HUES48 (cell line): Measurements from ENCODE around the gene CEP68.

Experiments
- H3K27ac ChIP-seq: one replicate; pipeline ENCODE4 v1.7.0; 2013; ENCODE audit warnings: low read depth, low read length, inconsistent platforms
- H3K27me3 ChIP-seq: 2 replicates; pipeline ENCODE4 v1.6.1; 2013; ENCODE audit warnings: mild to moderate bottlenecking, low read length; ENCODE audit not compliant: control insufficient read depth, insufficient read depth
- H3K36me3 ChIP-seq: 2 replicates; pipeline ENCODE4 v1.6.1; 2013; ENCODE audit warnings: low read length; ENCODE audit not compliant: control insufficient read depth, insufficient read depth
- H3K4me1 ChIP-seq: 2 replicates; pipeline ENCODE4 v1.6.1; 2013; ENCODE audit warnings: mild to moderate bottlenecking, low read length; ENCODE audit not compliant: control insufficient read depth, insufficient read depth
- H3K4me3 ChIP-seq: 2 replicates; pipeline ENCODE4 v1.5.1; 2013; ENCODE audit warnings: mild to moderate bottlenecking, low read depth, low read length
- H3K9ac ChIP-seq: 2 replicates; pipeline ENCODE4 v1.6.1; 2013; ENCODE audit warnings: mild to moderate bottlenecking, low read depth, low read length, moderate library complexity
- H3K9me3 ChIP-seq: 2 replicates; pipeline ENCODE4 v1.6.1; 2013; ENCODE audit warnings: low read length; ENCODE audit not compliant: control insufficient read depth, insufficient read depth

Gene CEP68

DNA sequence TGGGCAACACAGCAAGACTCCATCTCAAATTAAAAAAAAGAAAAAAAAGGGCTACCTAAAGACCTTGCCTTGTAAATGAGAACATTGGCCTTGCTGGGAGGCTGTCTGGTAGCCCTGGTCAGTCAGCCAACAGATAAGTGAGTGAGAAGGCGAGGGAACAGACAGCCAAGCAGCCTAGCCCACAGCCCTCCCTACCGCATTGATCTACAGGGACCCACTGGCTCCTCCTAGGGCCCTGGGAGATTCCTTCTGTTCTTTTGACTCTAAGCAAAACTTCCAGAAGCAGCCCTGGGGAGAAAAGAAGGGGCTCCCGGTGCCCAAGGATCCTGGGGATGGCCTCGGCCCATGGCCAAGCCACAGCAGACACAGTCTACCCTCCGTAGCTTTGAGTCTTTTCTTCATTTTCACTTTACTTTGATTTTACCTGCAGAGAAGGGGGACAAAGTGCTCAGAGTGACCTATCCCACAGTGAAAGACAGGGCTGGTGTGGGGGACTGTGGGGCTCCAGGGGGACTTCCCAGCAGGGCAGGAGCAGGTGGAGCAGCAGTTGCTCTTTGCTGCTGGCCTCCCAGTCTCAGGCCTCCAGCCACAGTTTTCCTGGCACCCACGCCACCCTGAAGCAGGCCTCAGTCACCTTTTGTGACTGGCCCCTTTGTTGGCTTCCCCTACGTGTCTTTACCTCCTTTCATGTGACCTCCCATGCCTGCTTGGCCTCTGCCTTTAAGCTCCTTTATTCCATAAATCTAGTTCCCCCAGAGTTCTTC, 5.1 kb downstream of the CEP68 start:
- H3K27ac ChIP-seq: no peak overlapping the region
- H3K36me3 ChIP-seq: 0 out of 2 replicates have a peak, but pooled peaks cover 4% of the 10 kb centered on the region
- H3K4me3 ChIP-seq: no peak overlapping the region
- H3K4me1 ChIP-seq: peaks cover 8% of the 10 kb centered on the region
- H3K9ac ChIP-seq: no peak overlapping the region
- no peaks in the 10 kb centered on the region for H3K27me3 ChIP-seq
- no peaks in the 10 kb centered on the region for H3K9me3 ChIP-seq

DNA sequence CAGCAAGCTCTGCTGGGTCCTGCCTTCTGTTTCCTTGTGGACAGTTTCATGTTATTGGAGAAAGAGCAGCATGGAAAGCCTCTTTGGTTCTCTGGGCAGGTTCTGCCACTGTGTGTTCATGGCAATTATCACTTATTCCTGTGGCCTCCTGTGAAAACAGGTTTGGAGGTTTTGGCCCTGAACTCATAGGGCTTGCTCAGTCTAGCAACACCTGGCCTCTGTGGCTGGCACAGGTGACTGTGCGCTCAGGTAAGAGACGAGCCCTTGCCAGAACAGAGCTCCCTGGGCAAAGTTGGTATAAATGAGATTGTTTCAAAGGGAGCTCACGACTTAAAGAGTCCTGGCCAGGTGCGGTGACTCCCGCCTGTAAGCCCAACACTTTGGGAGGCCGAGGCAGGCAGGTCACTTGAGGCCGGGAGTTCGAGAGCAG, 5.7 kb downstream of the CEP68 start:
- Histone ChIP-seq H3K36me3 (0 out of 2 replicates have a peak, but pooled peaks cover 4% of the 10 kb centered on the region), H3K27ac (no peak overlapping the region), H3K4me3 (no peak overlapping the region), H3K9me3 (no peaks in the 10 kb centered on the region), H3K9ac (no peak overlapping the region), H3K27me3 (no peaks in the 10 kb centered on the region), H3K4me1 (peaks cover 8% of the 10 kb centered on the region)

DNA sequence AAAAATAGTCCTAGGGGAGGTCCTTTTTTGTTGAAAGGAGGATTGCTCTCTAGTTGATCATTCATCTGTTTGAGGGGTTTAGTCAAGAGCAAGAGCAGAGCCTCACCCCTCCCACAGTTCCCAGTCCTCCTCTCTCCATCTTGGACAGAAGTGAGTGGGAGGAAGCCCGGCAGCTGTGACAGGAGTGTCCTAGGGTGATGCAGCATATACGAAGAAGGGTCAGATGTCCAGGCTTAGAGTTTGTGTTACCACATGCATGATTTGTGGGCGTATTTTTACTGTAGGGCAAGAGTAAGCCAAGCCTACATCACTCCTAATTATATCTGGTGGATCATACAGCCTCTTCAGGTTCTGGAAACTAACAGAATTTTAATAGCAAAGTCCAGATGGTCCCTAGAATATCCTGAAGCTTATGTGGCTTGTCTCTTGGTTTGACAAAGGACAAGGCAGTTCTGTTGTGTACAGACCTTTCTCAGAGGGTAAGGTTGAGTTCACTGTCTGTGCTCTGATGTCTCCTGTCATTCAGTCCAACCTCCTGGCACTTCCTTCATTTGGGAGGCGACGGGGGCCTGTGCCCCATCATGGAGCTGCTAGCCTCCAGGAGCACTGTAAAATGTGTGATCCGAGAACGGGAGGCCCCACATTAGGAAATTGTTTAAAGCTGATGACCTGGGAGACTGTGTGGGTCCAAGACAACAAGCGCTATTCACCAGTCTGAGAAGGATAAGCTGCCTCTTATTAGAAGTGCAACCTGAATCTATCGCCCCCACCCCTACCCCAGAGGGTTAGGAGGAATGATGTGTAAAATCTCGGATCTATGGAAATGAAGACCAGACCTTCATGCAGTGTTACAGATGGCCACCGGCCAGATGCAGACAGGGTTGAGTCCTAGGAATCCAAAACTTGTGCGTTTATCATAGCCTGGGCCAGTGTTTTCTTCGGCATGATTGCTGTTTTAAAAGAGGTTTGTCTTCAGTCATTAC, 6.9 kb downstream of the CEP68 start:
- Histone ChIP-seq H3K36me3 (0 out of 2 replicates have a peak, but pooled peaks cover 4% of the 10 kb centered on the region), H3K27me3 (no peaks in the 10 kb centered on the region), H3K9ac (no peak overlapping the region), H3K9me3 (no peaks in the 10 kb centered on the region), H3K4me1 (no peaks in the 10 kb centered on the region), H3K27ac (no peak overlapping the region), H3K4me3 (no peak overlapping the region)

DNA sequence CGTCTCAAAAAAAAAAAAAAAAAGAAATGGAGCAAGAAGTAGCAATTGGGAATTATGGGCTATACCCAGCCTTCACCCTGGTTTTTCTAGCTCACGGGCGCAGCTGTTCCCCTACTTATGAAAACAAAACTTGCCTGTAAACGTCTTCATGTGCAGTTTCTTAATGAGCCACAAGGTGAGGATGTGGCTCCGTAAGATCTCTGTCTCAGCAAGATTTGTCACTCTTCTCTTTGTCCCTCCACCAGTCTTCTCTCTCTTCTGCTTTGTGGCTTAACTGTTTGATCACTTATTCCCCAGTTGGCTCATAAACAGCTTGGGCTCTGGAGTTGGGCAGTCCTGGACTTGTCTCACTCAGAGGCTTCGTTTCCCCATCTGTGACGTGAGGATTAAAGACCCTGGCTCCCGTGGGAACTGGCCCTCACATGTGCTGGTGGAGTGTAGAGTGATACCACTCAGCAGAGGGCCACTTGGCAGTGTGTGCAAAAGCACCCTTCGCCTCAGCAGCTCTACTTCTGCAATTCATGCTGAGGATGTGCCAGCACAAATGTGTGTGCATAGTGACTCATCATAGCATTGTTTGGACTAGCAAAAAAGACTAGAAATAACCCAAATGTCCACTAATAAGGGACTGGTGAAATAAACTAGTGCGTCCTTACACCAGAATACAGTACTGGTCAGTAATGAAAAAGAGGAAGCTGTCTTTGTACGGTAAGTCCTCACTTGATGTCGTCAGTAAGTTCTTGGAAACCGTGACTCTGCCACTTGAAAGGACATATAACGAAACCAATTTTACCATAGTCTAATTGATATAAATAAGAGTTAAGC, 8.7 kb downstream of the CEP68 start:
- Histone ChIP-seq H3K27me3 (no peaks in the 10 kb centered on the region), H3K36me3 (peaks cover 11% of the 10 kb centered on the region), H3K4me1 (no peaks in the 10 kb centered on the region), H3K4me3 (no peak overlapping the region), H3K27ac (no peak overlapping the region), H3K9me3 (no peaks in the 10 kb centered on the region), H3K9ac (no peak overlapping the region)

DNA sequence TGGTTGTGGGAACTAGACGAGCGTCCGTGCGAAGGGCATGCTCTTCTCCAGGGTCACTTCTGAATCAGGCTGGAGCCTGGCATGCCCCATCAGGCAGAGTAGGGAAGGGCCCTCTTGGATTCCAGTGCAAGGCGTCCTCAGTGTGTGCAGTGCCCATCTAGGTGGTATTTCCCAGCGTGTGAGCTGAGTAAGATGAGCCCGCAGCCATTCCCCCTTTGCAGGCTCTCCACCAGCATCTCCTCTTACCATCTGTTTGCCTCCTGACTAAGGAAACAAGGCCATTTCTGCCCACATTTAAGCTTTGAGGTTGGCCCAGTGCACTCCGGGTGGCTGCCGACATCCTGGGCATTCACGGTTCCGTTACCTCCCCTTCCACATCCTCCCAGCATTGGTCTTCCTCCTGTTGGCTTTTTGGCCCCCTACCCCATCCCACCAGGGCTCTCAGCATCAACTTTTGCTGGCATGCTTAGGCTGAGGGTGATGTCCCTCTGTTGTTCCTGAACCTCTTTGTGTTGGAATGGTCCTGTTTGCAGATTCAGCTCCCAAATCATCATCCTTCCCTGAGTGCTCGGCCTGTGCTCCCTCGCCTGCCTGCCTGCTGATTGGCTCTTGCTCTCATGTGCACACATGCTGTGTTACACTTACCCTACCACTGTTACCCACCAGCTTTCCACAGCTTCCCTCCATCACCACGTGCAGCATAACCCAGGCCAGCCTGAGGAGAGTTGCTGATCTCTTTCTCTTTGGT, 11.8 kb downstream of the CEP68 start:
- no peak overlapping the region for H3K27ac ChIP-seq
- H3K27me3 ChIP-seq: no peaks in the 10 kb centered on the region
- no peaks in the 10 kb centered on the region for H3K4me1 ChIP-seq
- no peak overlapping the region for H3K9ac ChIP-seq
- H3K36me3 ChIP-seq: peaks cover 41% of the 10 kb centered on the region
- no peaks in the 10 kb centered on the region for H3K9me3 ChIP-seq
- H3K4me3 ChIP-seq: no peak overlapping the region

DNA sequence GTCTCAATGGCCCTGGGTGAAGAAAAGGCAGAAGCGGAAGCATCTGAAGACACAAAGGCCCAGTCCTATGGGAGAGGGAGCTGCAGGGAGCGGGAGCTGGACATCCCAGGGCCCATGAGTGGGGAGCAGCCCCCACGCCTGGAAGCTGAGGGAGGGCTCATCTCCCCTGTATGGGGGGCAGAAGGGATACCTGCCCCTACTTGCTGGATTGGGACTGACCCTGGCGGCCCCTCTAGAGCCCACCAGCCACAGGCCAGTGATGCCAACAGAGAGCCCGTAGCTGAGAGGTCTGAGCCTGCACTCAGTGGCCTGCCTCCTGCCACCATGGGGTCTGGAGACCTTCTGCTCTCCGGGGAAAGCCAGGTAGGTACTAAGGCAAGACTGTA, 13.2 kb downstream of the CEP68 start:
- no peaks in the 10 kb centered on the region for H3K27me3 ChIP-seq
- H3K4me1 ChIP-seq: no peaks in the 10 kb centered on the region
- H3K9me3 ChIP-seq: no peaks in the 10 kb centered on the region
- H3K9ac ChIP-seq: no peak overlapping the region
- H3K36me3 ChIP-seq: peaks cover 56% of the 10 kb centered on the region
- no peak overlapping the region for H3K4me3 ChIP-seq
- no peak overlapping the region for H3K27ac ChIP-seq

DNA sequence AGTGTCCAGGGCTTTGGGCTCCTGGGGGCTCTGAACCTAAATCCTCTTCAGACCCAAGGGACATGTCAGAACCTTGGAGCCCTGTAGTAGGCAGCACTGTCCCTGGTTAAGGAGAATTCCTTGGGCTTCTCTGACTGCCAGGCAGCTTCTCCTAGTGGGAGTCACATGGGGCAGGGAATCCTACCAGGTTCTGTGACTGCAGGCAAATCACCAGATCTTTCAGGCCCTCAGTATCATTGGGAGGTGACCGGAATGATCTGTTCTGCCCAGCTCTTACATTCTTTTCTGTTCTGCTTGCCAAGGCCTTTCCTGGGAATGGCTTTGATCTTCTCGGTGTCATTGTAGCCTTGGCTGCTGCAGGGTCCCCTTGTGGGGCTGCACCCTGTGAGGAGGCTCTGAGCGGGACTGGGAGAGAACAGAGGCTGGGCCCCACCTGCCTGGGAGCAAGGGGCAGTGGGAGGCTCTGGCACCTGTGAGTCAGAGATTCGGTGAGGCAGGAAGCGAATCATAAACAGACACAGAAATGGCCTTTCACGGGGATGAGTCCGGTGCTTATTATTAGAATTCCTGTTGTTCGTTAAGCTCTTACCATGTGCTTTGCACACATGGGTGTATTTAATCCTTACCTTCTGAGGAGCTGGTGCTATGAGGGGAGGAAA, 14.1 kb downstream of the CEP68 start:
- H3K4me3 ChIP-seq: no peak overlapping the region
- no peaks in the 10 kb centered on the region; the same call in 1 of the 2 replicates for H3K4me1 ChIP-seq
- peaks cover 64% of the 10 kb centered on the region for H3K36me3 ChIP-seq
- no peaks in the 10 kb centered on the region for H3K9me3 ChIP-seq
- H3K27me3 ChIP-seq: no peaks in the 10 kb centered on the region
- no peak overlapping the region for H3K27ac ChIP-seq
- H3K9ac ChIP-seq: no peak overlapping the region

DNA sequence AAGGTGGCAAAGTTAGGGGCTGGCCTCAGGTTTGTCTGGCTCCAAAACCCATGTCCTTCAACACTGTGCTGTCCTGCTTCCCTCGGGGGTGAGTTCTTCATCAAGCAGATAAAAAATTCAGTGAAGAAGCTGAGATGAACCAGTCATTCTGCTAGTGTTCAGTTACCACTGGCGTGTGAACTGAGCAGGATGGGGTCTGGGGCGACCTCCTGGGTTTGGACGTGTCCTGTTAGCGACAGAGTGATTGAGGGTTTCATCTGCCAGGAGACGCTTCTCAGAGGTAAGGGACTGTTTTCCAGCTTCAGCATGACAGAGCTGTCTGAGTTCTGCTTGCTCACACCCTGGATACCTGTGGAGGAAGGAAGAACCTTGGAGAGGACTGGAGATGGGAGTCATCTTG, 14.6 kb downstream of the CEP68 start:
- no peak overlapping the region for H3K27ac ChIP-seq
- H3K27me3 ChIP-seq: no peaks in the 10 kb centered on the region
- H3K36me3 ChIP-seq: peaks cover 68% of the 10 kb centered on the region

DNA sequence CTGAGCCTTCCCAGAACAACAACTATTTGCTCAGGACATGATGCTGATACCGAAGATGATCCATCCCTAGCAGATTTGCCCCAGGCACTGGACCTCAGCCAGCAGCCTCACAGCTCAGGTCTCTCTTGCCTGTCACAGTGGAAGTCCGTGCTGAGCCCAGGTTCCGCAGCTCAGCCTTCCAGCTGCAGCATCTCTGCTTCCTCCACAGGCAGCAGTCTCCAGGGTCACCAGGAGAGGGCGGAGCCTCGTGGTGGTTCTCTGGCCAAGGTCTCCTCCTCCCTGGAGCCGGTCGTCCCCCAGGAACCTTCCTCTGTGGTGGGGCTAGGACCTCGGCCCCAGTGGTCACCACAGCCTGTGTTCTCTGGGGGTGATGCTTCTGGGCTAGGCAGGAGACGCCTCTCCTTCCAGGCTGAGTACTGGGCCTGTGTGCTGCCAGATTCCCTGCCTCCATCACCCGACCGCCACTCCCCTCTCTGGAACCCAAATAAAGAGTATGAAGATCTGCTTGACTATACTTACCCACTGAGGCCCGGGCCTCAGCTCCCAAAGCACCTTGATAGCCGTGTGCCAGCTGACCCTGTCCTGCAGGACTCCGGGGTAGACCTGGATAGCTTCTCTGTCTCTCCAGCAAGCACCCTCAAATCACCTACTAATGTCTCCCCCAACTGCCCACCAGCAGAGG, 15.4 kb downstream of the CEP68 start:
- Histone ChIP-seq H3K4me1 (peaks cover 10% of the 10 kb centered on the region; the same call in 1 of the 2 replicates), H3K9me3 (no peaks in the 10 kb centered on the region), H3K36me3 (peaks cover 73% of the 10 kb centered on the region), H3K4me3 (no peak overlapping the region), H3K27ac (no peak overlapping the region), H3K27me3 (no peaks in the 10 kb centered on the region), H3K9ac (no peak overlapping the region)

More for the DNA sequence above, 14.6 kb downstream of the CEP68 start:
- Histone ChIP-seq H3K9ac (no peak overlapping the region), H3K9me3 (no peaks in the 10 kb centered on the region), H3K4me1 (peaks cover 5% of the 10 kb centered on the region; the same call in 1 of the 2 replicates), H3K4me3 (no peak overlapping the region)
